Activated CD4-positive, alpha-beta memory T cell treated with anti-CD3 and anti-CD28 coated beads, Interleukin-2, amount 10 ng/mL, durations not matched to agents 7 days and 5 days (primary cell): Measurements from ENCODE around the gene GLMP. TPM values are rescaled to one million over a fixed set of nuclear protein-coding genes. Genes with fewer than 3 reads are reported as not detected.

ENCODE experiments used
- CTCF ChIA-PET: fragments of 350-600 bp; sonication (Branson Sonifier 250); formaldehyde crosslinking; loops from one replicate; lab custom pipeline; 2021; ENCODE audit warnings: antibody characterized with exemption, inconsistent platforms; lab: Charles Lee
- POLR2A ChIA-PET: fragments of 350-600 bp; sonication (Branson Sonifier 250); formaldehyde crosslinking; loops from one replicate; lab custom pipeline; 2021; ENCODE audit warnings: antibody characterized with exemption; lab: Charles Lee
- DNase-seq: peaks from one replicate; pipeline ENCODE4 v3.0.0-alpha.2; 2020
- H3K27ac Mint-ChIP-seq: one replicate; pipeline ENCODE4 v1.8.0; 2021; ENCODE audit warnings: mild to moderate bottlenecking, mixed read lengths
- H3K27me3 Mint-ChIP-seq: one replicate; pipeline ENCODE4 v1.8.0; 2021; ENCODE audit warnings: mixed read lengths
- H3K36me3 Mint-ChIP-seq: one replicate; pipeline ENCODE4 v1.8.0; 2021; ENCODE audit warnings: low read depth, mixed read lengths
- H3K4me1 Mint-ChIP-seq: one replicate; pipeline ENCODE4 v1.8.0; 2021; ENCODE audit warnings: mixed read lengths
- H3K4me3 Mint-ChIP-seq: one replicate; pipeline ENCODE4 v1.8.0; 2021; ENCODE audit warnings: mild to moderate bottlenecking, mixed read lengths
- H3K9me3 Mint-ChIP-seq: one replicate; pipeline ENCODE4 v1.8.0; 2021; ENCODE audit warnings: mixed read lengths
- total RNA-seq, 2 experiments: library from RNA; stranded (reverse); gene quantifications; one replicate each; pipeline ENCODE4 v1.2.3, GENCODE V29; 2021

Gene GLMP
- total RNA-seq, 2 experiments from 2014 or later, result 36.8 to 39.4 TPM

GRCh38 chr1:156316909-156317308 is 21.4 kb upstream of the GLMP start:
- Mint-ChIP-seq H3K9me3 (no peaks in the 10 kb centered on the region), H3K4me1 (no peaks in the 10 kb centered on the region), H3K36me3 (peaks cover 74% of the 10 kb centered on the region), H3K27ac (no peak overlapping the region), H3K27me3 (no peaks in the 10 kb centered on the region), H3K4me3 (no peak overlapping the region)
- no peak for DNase-seq
- POLR2A ChIA-PET, result interaction anchor here (0.9 kb wide), 1 partner anchor 34 kb away, joined by 3 read pairs; the partner anchor contains the start of gene SMG5
- CTCF ChIA-PET, result interaction anchor here (0.6 to 1.8 kb wide), 4 partner anchors 27 to 443 kb away, joined by 3 to 8 read pairs (median 4); partner anchors contain the start of genes SMG5 and TMEM79

GRCh38 chr1:156310962-156311361 is 15.5 kb upstream of the GLMP start:
- no peaks in the 10 kb centered on the region for H3K9me3 Mint-ChIP-seq
- ChIA-PET POLR2A (interaction anchor here (1.0 to 1.5 kb wide), 2 partner anchors 29 to 146 kb away, joined by 3 to 8 read pairs; partner anchors contain the start of gene SMG5), CTCF (interaction anchor here (1.3 kb wide), 1 partner anchor 8 kb away, joined by 5 read pairs; no protein-coding TSS in a partner anchor)
- no peaks in the 10 kb centered on the region for H3K4me1 Mint-ChIP-seq
- H3K27me3 Mint-ChIP-seq, result no peaks in the 10 kb centered on the region
- H3K27ac Mint-ChIP-seq, result no peak overlapping the region
- no peak overlapping the region for H3K4me3 Mint-ChIP-seq
- DNase-seq, result no peak
- peaks cover 66% of the 10 kb centered on the region for H3K36me3 Mint-ChIP-seq

- no peaks in the 10 kb centered on the region for H3K27me3 Mint-ChIP-seq
- no peaks in the 10 kb centered on the region for H3K9me3 Mint-ChIP-seq
- no peaks in the 10 kb centered on the region for H3K4me1 Mint-ChIP-seq
- CTCF ChIA-PET, result no interaction called here
- no peak for DNase-seq
- POLR2A ChIA-PET, result interaction anchor here (1.9 to 2.4 kb wide), 2 partner anchors 9 to 25 kb away, joined by 7 to 14 read pairs; partner anchors contain the start of genes SMG5, TMEM79 and VHLL
- no peak overlapping the region for H3K27ac Mint-ChIP-seq
- H3K4me3 Mint-ChIP-seq, result no peak overlapping the region
- H3K36me3 Mint-ChIP-seq, result peaks cover 52% of the 10 kb centered on the region
These were observed 12.6 kb upstream of the GLMP start for GRCh38 chr1:156308078-156308477.

- no peak for DNase-seq
- Mint-ChIP-seq H3K27ac (no peak overlapping the region), H3K4me3 (no peak overlapping the region), H3K4me1 (no peaks in the 10 kb centered on the region), H3K27me3 (no peaks in the 10 kb centered on the region), H3K9me3 (no peaks in the 10 kb centered on the region), H3K36me3 (peaks cover 29% of the 10 kb centered on the region)
- ChIA-PET CTCF (interaction anchor here (1.2 to 2.8 kb wide), 2 partner anchors 14 to 26 kb away, joined by 3 to 10 read pairs; no protein-coding TSS in a partner anchor), POLR2A (no interaction called here)
These were observed 9.7 kb upstream of the GLMP start for GRCh38 chr1:156305215-156305614.

DNA sequence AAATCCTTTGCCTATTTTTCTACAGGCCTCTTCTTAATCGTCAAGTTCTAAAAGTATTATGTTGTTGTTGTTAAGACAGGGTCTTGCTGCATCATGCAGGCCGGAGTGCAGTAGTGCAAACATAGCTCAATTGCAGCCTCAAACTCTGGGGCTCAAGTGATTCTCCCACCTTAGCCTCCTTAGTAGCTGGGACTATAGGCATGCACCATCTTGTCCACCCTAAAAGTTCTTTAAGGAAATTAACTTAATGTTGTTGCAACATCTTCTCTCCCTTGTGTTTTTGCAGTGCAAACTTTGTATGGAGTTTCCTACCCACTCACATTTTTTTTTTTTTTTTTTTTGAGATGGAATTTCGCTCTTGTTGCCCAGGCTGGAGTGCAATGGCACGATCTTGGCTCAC is 7.8 kb upstream of the GLMP start:
- no peaks in the 10 kb centered on the region for H3K27me3 Mint-ChIP-seq
- no peak overlapping the region for H3K27ac Mint-ChIP-seq
- no peak for DNase-seq
- H3K9me3 Mint-ChIP-seq, result no peaks in the 10 kb centered on the region
- no peak overlapping the region for H3K4me3 Mint-ChIP-seq
- POLR2A ChIA-PET, result interaction anchor here (0.7 kb wide), 1 partner anchor 21 kb away, joined by 3 read pairs; the partner anchor contains the start of gene SMG5
- CTCF ChIA-PET, result interaction anchor here (0.7 to 2.8 kb wide), 4 partner anchors 16 to 239 kb away, joined by 3 to 10 read pairs (median 4); no protein-coding TSS in a partner anchor
- no peaks in the 10 kb centered on the region for H3K4me1 Mint-ChIP-seq
- peaks cover 16% of the 10 kb centered on the region for H3K36me3 Mint-ChIP-seq

DNA sequence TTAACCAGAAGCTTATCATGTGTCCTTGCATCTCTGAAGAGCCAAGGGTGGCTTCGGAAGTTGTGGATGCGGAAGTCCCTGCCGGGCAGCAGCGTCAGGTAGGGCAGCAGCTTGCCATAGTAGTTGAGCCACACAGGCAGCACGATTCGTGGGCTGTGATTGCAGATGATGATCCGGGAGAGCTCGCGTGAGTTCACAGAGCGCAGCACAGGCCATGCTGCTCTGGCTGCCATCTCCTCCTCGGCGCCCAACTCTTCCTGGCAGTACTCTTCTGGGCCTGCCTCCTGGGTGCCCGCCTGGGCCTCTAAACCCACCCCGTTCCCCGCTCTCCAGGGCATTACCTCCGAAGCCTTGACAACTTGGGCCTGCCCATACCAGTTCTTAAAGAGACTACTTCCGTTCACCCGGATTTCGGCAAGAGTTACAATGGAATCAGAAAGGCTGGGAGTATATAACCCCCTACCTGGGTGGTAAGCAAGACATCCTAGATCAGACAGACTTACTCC is 3.4 kb upstream of the GLMP start, which contains the start of gene VHLL:
Gene VHLL, minus strand, starts transcription at position 456 of the 506 bp plus-strand sequence. Its CDS starts 118 bp downstream, at position 338.
- POLR2A ChIA-PET, result interaction anchor here (2.2 kb wide), 1 partner anchor 8 kb away, joined by 7 read pairs; no protein-coding TSS in a partner anchor
- Mint-ChIP-seq H3K4me1 (peaks cover 17% of the 10 kb centered on the region), H3K27me3 (no peaks in the 10 kb centered on the region), H3K36me3 (no peaks in the 10 kb centered on the region), H3K4me3 (no peak within 1 kb of the TSS), H3K9me3 (no peaks in the 10 kb centered on the region), H3K27ac (no peak within 1 kb of the TSS)
- no peak for DNase-seq
- CTCF ChIA-PET, result no interaction called here

DNA sequence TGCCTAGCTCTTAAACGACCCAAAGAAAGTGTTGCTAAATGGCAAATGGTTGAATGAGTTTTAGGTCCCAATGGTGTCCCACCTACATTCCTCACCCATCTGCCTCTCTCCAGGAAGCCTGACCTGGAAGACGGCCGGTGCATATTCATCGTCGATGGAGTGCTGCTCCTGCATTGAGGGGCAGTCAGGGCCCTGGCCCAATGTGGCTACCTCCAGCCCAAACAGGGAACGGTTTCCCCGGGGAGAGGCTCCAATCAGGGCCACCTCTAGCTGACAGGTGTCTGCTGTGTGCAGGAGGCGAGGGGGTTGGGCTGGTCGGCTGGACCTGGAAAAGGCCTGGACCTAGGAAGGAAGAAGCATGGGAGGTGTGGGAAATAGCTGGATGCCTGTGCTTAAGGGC is 1.6 kb downstream of the GLMP start:
- H3K27me3 Mint-ChIP-seq, result no peaks in the 10 kb centered on the region
- peaks cover 19% of the 10 kb centered on the region for H3K4me1 Mint-ChIP-seq
- H3K9me3 Mint-ChIP-seq, result no peaks in the 10 kb centered on the region
- H3K27ac Mint-ChIP-seq, result no peak overlapping the region
- peaks cover 16% of the 10 kb centered on the region for H3K36me3 Mint-ChIP-seq
- H3K4me3 Mint-ChIP-seq, result no peak overlapping the region
- ChIA-PET CTCF (no interaction called here), POLR2A (interaction anchor here (0.8 to 3.5 kb wide), 2 partner anchors 11 to 457 kb away, joined by 3 to 67 read pairs; partner anchors contain the start of genes HDGF, SMG5 and TMEM79)
- DNase-seq, result no peak

GRCh38 chr1:156293098-156293434 is 2.4 kb downstream of the GLMP start:
- Mint-ChIP-seq H3K9me3 (no peaks in the 10 kb centered on the region), H3K27me3 (no peaks in the 10 kb centered on the region), H3K36me3 (peaks cover 20% of the 10 kb centered on the region), H3K4me1 (peaks cover 19% of the 10 kb centered on the region), H3K27ac (no peak overlapping the region), H3K4me3 (no peak overlapping the region)
- no peak for DNase-seq
- ChIA-PET POLR2A (interaction anchor here (3.5 kb wide), 1 partner anchor 10 kb away, joined by 67 read pairs; the partner anchor contains the start of genes SMG5 and TMEM79), CTCF (no interaction called here)

GRCh38 chr1:156291226-156292061 is 4.0 kb downstream of the GLMP start:
- ChIA-PET POLR2A (interaction anchor here (0.6 to 1.4 kb wide), 2 partner anchors 8 to 9 kb away, joined by 3 to 5 read pairs; partner anchors contain the start of genes SMG5 and TMEM79), CTCF (no interaction called here)
- H3K27ac Mint-ChIP-seq, result no peak overlapping the region
- H3K36me3 Mint-ChIP-seq, result peaks cover 20% of the 10 kb centered on the region
- H3K27me3 Mint-ChIP-seq, result no peaks in the 10 kb centered on the region
- no peak overlapping the region for H3K4me3 Mint-ChIP-seq
- no peak for DNase-seq
- peaks cover 19% of the 10 kb centered on the region for H3K4me1 Mint-ChIP-seq
- no peaks in the 10 kb centered on the region for H3K9me3 Mint-ChIP-seq

- no peak overlapping the region for H3K4me3 Mint-ChIP-seq
- H3K4me1 Mint-ChIP-seq, result peaks cover 8% of the 10 kb centered on the region
- H3K9me3 Mint-ChIP-seq, result no peaks in the 10 kb centered on the region
- CTCF ChIA-PET, result no interaction called here
- no peak for DNase-seq
- POLR2A ChIA-PET, result no interaction called here
- peaks cover 23% of the 10 kb centered on the region for H3K36me3 Mint-ChIP-seq
- H3K27ac Mint-ChIP-seq, result no peak overlapping the region
- H3K27me3 Mint-ChIP-seq, result no peaks in the 10 kb centered on the region
These were observed 5.6 kb downstream of the GLMP start for GRCh38 chr1:156289857-156290256.

GRCh38 chr1:156286061-156286460 is 9.4 kb downstream of the GLMP start:
- peaks cover 20% of the 10 kb centered on the region for H3K36me3 Mint-ChIP-seq
- ChIA-PET CTCF (no interaction called here), POLR2A (interaction anchor here (1.6 kb wide), 1 partner anchor 9 kb away, joined by 4 read pairs; the partner anchor contains the start of gene GLMP)
- H3K27ac Mint-ChIP-seq, result no peak overlapping the region
- no peak overlapping the region for H3K4me3 Mint-ChIP-seq
- H3K9me3 Mint-ChIP-seq, result no peaks in the 10 kb centered on the region
- H3K4me1 Mint-ChIP-seq, result peaks cover 26% of the 10 kb centered on the region
- DNase-seq, result no peak
- no peaks in the 10 kb centered on the region for H3K27me3 Mint-ChIP-seq

GRCh38 chr1:156285437-156285836 is 10.0 kb downstream of the GLMP start:
- H3K36me3 Mint-ChIP-seq, result peaks cover 20% of the 10 kb centered on the region
- CTCF ChIA-PET, result interaction anchor here (1.0 kb wide), 1 partner anchor 60 kb away, joined by 4 read pairs; no protein-coding TSS in a partner anchor
- H3K9me3 Mint-ChIP-seq, result no peaks in the 10 kb centered on the region
- no peak overlapping the region for H3K4me3 Mint-ChIP-seq
- H3K4me1 Mint-ChIP-seq, result peaks cover 32% of the 10 kb centered on the region
- no peaks in the 10 kb centered on the region for H3K27me3 Mint-ChIP-seq
- POLR2A ChIA-PET, result interaction anchor here (1.1 to 6.0 kb wide), 2 partner anchors 9 to 51 kb away, joined by 3 to 67 read pairs; partner anchors contain the start of gene GLMP
- no peak for DNase-seq
- H3K27ac Mint-ChIP-seq, result no peak overlapping the region
